ENCODE data around the gene BRD7.

- TF ChIP-seq, protein P1, sequence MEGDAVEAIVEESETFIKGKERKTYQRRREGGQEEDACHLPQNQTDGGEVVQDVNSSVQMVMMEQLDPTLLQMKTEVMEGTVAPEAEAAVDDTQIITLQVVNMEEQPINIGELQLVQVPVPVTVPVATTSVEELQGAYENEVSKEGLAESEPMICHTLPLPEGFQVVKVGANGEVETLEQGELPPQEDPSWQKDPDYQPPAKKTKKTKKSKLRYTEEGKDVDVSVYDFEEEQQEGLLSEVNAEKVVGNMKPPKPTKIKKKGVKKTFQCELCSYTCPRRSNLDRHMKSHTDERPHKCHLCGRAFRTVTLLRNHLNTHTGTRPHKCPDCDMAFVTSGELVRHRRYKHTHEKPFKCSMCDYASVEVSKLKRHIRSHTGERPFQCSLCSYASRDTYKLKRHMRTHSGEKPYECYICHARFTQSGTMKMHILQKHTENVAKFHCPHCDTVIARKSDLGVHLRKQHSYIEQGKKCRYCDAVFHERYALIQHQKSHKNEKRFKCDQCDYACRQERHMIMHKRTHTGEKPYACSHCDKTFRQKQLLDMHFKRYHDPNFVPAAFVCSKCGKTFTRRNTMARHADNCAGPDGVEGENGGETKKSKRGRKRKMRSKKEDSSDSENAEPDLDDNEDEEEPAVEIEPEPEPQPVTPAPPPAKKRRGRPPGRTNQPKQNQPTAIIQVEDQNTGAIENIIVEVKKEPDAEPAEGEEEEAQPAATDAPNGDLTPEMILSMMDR (IDR thresholded peaks at IDR 0.05; ENCODE audit: low read depth, low read length, missing input control): no peak
- no peak for TF ChIP-seq JUND (IDR thresholded peaks at IDR 0.05)
- no peak for TF ChIP-seq TAF1 (conservative IDR thresholded peaks at IDR 0.05)
- TF ChIP-seq, protein P2, sequence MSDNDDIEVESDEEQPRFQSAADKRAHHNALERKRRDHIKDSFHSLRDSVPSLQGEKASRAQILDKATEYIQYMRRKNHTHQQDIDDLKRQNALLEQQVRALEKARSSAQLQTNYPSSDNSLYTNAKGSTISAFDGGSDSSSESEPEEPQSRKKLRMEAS (IDR thresholded peaks at IDR 0.05): no peak
Observed at GRCh38 chr16:50396761-50397535, 28.2 kb upstream of the BRD7 start.

All from liver (tissue), 3 donors.